Adrenal gland (tissue), 12 donors: Measurements from ENCODE around the gene VPS18. TPM values are rescaled to one million over a fixed set of nuclear protein-coding genes. Genes with fewer than 3 reads are reported as not detected.
A peak's percentile ranks its signal among the peaks of the same experiment; 100 is the strongest.

Experiments
- DNase-seq, 7 donors: peaks; one replicate each; pipeline ENCODE4 v3.0.0-alpha.2; 2019 to 2020
- H3K27ac ChIP-seq, 5 donors: fragments of 200-600 bp; sonication (generic) in 4 of 5; 1 replicate in 3 of 5; 2 replicates in 2 of 5; pipeline versions ENCODE4 v1.5.1 to v1.8.0; 2016 to 2020; ENCODE audit warnings: mild to moderate bottlenecking in 1 of 5
- H3K27me3 ChIP-seq: fragments of 200-600 bp; 2 replicates; pipeline ENCODE4 v1.8.0; 2021
- H3K36me3 ChIP-seq, 2 donors: fragments of 200-600 bp; replicated peaks in 1 of 2; 1 replicate in 1 of 2; 2 replicates in 1 of 2; pipeline versions ENCODE4 v1.5.1 to v1.8.0; 2018 to 2022
- H3K4me1 ChIP-seq, 2 donors: fragments of 200-600 bp; replicated peaks in 1 of 2; 1 replicate in 1 of 2; 2 replicates in 1 of 2; pipeline versions ENCODE4 v1.5.1 to v1.8.0; 2018 to 2021
- H3K4me3 ChIP-seq, 4 donors: fragments of 200-600 bp; sonication (generic) in 3 of 4; one replicate each; pipeline ENCODE4 v1.5.1; 2016 to 2018
- H3K9me3 ChIP-seq, 3 donors: fragments of 200-600 bp; sonication (generic) in 1 of 3; replicated peaks in 1 of 3; 1 replicate in 2 of 3; 2 replicates in 1 of 3; pipeline versions ENCODE4 v1.5.1 to v1.8.0; 2016 to 2021
- CTCF ChIP-seq, 6 experiments: fragments of 450-650 bp in 4 of 6; fragments of 200-600 bp in 2 of 6; sonication (generic) in 1 of 6; IDR thresholded peaks; 1 replicate in 5 of 6; 2 replicates in 1 of 6; pipeline versions ENCODE4 v1.5.1 to v1.8.0; 2016 to 2021; ENCODE audit warnings: antibody characterized with exemption in 6 of 6, mild to moderate bottlenecking in 2 of 6, moderate library complexity in 1 of 6
- POLR2A ChIP-seq, 2 donors: fragments of 450-650 bp; IDR thresholded peaks; one replicate each; pipeline ENCODE4 v1.6.1; 2017; ENCODE audit warnings: antibody characterized with exemption in 2 of 2, mild to moderate bottlenecking in 2 of 2, moderate library complexity in 1 of 2
- whole genome bisulfite sequencing, 4 donors: extraction: QIAGEN DNeasy Blood & Tissue Kit in 2 of 4; methylation state at CpG; one replicate each; pipeline versions ENCODE4 v1.1.5 to v1.1.7; 2013 to 2017; 5-methylcytosine and 5-hydroxymethylcytosine counted together
- intact Hi-C, 2 donors: fragments of 100-400 bp; cut with DNase I; formaldehyde crosslinking; loops; one replicate each; pipeline versions ENCODE4 v1.14.1 to v1.15.0; 2022 to 2023
- polyA plus RNA-seq, 3 donors: library from polyadenylated mRNA; stranded (reverse); fragments of 200-250 nt in 2 of 3; fragments of 350-450 nt in 1 of 3; fragmentation: Illumina TruSeq in 1 of 3; extraction: RNeasy Lipid Tissue Mini Kit (QIAGEN cat#74804) in 1 of 3; gene quantifications; one replicate each; pipeline ENCODE4 v1.2.3, GENCODE V29; 2013 to 2014
- total RNA-seq, 9 donors: library from RNA; depleted of rRNA in 4 of 9; stranded (reverse); fragments of >200 nt in 4 of 9; fragments of 120-200 nt in 1 of 9; fragmentation: NEBNext Ultra II Directional in 1 of 9; extraction: Animal tissue kit (Norgen Biotek cat#: 25700) in 1 of 9; gene quantifications; one replicate each; pipeline versions ENCODE4 v1.1.0 to v1.2.4, GENCODE V29; 2013 to 2023
- donor health status: healthy with polysubstance abuse.
- donor health status: Bipolar disorder and iron deficiency.
- donor health status: DM: yes; HTN: yes; CAD: no.
- donor health status: DM: no; HTN: no; CAD: no.
- donor health status: DM: no; HTN: no; CAD: no.
- donor health status: DM: yes; HTN: yes; CAD: no.

Gene VPS18
- total and polyA plus RNA-seq, 12 donors: 8.9 to 43.4 (median 30.0) TPM

DNA sequence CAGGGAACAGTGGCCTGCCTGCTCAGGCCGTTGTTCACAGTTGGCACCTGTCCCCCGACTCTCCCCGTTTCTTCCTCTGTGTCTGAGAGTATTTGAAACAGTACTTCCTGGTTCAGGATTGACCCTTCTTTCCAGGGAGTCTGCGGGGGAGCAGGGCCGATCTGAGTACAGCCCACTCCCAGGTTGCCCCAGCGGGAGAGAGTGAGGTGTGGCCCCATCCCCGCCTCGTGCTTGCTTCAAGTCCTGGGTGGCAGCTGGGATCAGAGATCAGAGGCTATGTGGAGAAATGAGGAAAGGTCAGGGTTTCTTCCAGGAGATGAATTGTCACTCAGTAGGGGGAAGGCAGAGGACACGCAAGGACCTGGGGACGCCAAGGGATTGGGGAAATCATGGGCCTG lies 28.4 kb downstream of the VPS18 start:
- intact Hi-C loops: no loop called here
- 73 to 81% (median 75%) methylated on average over 10 of the region's 10 CpGs for WGBS, 4 donors
- H3K4me3 ChIP-seq: no peak overlapping the region
- no peaks in the 10 kb centered on the region for H3K9me3 ChIP-seq
- no peaks in the 10 kb centered on the region for H3K36me3 ChIP-seq
- TF ChIP-seq CTCF (IDR thresholded peaks at IDR 0.05): no peak
- TF ChIP-seq POLR2A (IDR thresholded peaks at IDR 0.05): no peak
- peaks cover 11 to 15% of the 10 kb centered on the region in 2 donors for H3K4me1 ChIP-seq
- no peak overlapping the region for H3K27ac ChIP-seq
- DNase-seq: no peak
- H3K27me3 ChIP-seq: no peaks in the 10 kb centered on the region

GRCh38 chr15:40923551-40923950 lies 29.3 kb downstream of the VPS18 start:
- Histone ChIP-seq H3K4me3 (no peak overlapping the region), H3K27ac (no peak overlapping the region), H3K4me1 (peaks cover 20 to 24% of the 10 kb centered on the region in 2 donors), H3K36me3 (no peaks in the 10 kb centered on the region), H3K9me3 (no peaks in the 10 kb centered on the region), H3K27me3 (peaks cover 8% of the 10 kb centered on the region)
- WGBS, 4 donors: 88 to 91% (median 89%) methylated on average over 8 to 9 of the region's 9 CpGs
- DNase-seq: no peak
- intact Hi-C loops: no loop called here
- TF ChIP-seq POLR2A (IDR thresholded peaks at IDR 0.05): no peak
- no peak for TF ChIP-seq CTCF (IDR thresholded peaks at IDR 0.05)

DNA sequence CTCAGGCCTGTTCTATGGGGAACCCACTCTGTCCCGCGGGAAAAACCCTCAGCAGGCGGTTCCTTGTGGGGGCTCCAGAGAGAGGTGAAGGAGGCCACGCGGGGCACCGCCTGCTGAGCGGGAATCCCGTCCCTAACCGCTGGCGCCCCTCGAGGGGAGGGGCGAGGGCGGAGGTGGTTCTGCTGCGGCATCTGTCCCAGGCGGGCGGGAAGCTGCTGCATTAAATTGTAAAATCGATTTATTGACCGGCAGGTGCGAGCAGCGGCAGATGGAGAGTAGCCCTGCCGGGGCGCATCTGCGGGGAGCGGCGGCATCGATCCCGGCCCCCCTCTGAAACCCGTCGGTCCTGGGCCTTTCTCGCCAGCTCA lies 31.2 kb downstream of the VPS18 start:
- peaks cover 38 to 43% of the 10 kb centered on the region in 2 donors for H3K4me1 ChIP-seq

DNA sequence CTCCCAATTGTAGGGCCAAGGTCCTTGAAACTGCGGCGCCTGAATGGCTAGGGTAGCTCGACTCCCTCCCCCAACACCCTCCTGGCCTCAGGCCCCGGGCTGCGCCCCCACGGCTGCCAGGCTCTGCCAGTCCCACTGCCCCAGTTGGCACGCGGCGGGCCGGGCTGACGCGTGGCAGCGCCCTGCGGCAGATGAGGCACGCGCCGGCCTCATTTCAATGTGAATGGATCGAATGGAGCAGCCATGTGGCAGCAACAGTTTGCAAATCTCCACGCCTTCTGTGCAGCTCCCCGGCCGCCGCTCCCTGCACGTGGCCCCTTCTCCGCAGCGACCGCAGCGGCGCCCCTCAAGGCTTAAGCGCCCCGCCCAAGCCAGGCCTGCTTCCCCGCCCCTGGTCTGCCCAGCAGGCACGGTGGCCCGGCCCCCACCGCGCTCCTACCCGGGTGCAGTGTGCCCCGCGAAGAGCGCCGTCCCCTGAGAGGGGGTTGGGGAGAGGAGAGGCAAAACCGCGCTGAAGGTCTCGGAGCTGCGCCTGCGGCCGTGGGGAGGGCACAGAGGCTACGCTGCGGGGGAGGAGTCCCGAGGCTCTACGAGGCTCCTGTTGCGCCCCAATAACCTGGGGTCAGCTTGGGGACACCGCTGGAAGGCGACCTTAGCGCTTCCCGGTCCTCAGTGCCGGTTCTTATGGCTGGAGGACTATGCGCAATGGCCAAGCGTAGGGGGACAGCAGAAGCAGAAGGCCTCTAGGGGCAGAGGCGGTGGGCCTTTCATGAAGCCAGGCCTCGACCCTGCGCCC lies 31.8 kb downstream of the VPS18 start:
- no peak overlapping the region for H3K27ac ChIP-seq
- peaks cover 29% of the 10 kb centered on the region for H3K27me3 ChIP-seq
- H3K36me3 ChIP-seq: no peaks in the 10 kb centered on the region
- no peaks in the 10 kb centered on the region for H3K9me3 ChIP-seq
- peaks cover 41 to 49% of the 10 kb centered on the region in 2 donors for H3K4me1 ChIP-seq
- peak overlapping the region in 1 of 4 donors; percentile 27 for H3K4me3 ChIP-seq
- TF ChIP-seq CTCF (IDR thresholded peaks at IDR 0.05): no peak
- TF ChIP-seq POLR2A (IDR thresholded peaks at IDR 0.05): no peak
- DNase-seq: peak in 1 of 7 donors; percentile 40
- intact Hi-C loops: no loop called here
- WGBS, 4 donors: 11 to 33% (median 15%) methylated on average over 24 to 61 of the region's 61 CpGs

More for the DNA sequence above, 31.2 kb downstream of the VPS18 start:
- 28 to 42% (median 32%) methylated on average over 21 to 30 of the region's 30 CpGs for WGBS, 4 donors
- H3K27me3 ChIP-seq: peaks cover 24% of the 10 kb centered on the region
- no peaks in the 10 kb centered on the region for H3K9me3 ChIP-seq
- TF ChIP-seq CTCF (IDR thresholded peaks at IDR 0.05): no peak
- no peak for TF ChIP-seq POLR2A (IDR thresholded peaks at IDR 0.05)
- H3K4me3 ChIP-seq: peak overlapping the region in 1 of 4 donors; percentile 27
- intact Hi-C loops: no loop called here
- no peak overlapping the region for H3K27ac ChIP-seq
- H3K36me3 ChIP-seq: no peaks in the 10 kb centered on the region
- DNase-seq: no peak
